ENCODE data around the gene COMTD1.

DNA sequence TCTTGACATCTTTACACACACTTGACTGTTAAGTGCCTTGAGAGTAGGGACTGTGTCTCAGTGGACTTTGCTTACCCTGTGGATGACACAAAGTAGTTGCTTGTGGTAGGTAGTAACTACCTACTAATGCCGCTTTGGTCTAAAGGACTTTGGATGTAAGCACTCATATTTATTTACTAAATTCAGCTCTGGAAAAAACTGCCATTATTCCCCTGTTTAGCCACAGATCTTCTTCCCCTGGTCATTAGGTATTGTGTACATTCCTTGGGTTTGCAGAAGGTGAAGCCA lies 28.0 kb downstream of the COMTD1 start:
- TF ChIP-seq CTCF (IDR thresholded peaks at IDR 0.05), result no peak
- no peak for TF ChIP-seq POLR2A (IDR thresholded peaks at IDR 0.05)
